Activated CD4-positive, CD25-positive, alpha-beta regulatory T cell treated with anti-CD3 and anti-CD28 coated beads, Interleukin-2, amount 50 U/mL, for 24 hours (primary cell): ENCODE data around the gene STK40.

Source experiments
- ATAC-seq, 2 donors: fragments of 150-1000 bp; cut with Tn5 transposase; one replicate each; pipeline ENCODE4 v1.10.0; 2021; ENCODE audit warnings: mild to moderate bottlenecking in 1 of 2, moderate library complexity in 1 of 2

Gene STK40

DNA sequence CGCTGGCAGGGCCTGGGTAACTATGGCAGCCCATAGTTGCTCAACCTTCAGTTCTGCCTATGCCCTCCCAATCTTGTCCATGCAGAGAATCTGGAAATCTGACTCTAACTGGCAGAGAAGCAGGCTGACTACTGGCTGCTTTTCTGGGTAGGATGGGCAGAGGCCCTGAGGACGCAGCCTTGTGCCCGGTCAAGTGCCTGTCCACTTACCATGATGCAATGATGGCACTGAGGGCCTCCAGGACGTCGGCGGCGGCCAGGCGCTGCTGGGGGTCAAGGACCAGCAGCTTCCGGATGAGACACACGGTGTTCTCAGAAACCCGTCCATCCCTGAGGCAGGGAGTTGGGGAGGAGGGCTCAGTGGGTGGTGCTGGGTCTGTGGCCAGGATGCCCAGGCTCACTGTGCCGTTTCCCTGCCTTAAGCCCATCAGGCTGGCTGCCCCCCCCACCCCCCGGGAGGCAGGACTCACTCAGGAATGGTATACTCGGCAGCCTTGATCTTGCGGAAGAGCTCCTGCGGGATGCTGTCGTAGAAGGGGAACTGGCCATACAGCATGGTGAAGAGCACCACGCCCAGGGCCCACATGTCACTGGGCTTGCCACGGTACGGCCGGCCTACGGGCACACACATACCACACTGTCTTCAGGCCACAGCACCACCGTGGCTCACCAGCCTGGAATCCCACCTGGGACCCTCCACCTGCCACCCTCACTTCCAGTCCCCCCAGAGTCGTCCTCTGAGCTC lies 41.9 kb downstream of the STK40 start:
- no peak for ATAC-seq

DNA sequence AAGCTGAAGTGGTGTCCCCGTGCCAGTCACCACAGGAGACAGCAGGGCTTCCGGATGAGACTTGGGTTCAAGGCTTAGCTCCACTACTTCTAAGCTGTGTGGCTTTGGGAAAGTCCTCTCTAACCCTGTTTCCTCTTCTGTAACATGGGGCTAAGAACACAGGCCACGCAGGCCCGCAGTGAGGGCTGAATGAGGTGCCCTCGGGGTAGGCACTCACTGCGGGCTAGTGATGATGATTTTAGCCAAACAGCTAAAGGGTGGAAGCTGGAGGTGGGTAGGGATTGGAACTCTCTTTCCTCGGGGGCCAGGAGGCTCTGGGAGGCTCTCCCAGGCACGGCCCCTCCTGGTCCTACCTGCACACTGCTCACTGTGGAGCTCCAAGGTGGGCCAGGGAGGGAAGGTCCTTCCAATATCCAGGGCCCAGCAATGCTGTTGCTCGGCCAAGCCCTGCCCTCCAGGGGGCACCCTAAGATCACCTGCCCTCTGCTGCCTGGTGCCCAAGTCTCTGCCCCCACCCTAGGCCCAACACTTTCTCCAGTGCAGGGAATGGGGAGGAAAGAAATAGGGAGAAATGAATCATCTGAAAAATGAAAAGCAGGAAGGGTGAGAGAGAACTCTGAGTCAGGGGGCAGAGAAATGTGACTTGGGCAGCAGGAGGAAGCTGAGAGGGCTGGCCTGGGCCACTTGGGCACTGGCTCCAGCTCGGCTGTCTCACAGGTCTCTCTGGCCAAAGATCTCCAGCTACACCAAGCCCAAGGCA lies 43.1 kb downstream of the STK40 start:
- ATAC-seq, result peak; percentile 60 to 75

DNA sequence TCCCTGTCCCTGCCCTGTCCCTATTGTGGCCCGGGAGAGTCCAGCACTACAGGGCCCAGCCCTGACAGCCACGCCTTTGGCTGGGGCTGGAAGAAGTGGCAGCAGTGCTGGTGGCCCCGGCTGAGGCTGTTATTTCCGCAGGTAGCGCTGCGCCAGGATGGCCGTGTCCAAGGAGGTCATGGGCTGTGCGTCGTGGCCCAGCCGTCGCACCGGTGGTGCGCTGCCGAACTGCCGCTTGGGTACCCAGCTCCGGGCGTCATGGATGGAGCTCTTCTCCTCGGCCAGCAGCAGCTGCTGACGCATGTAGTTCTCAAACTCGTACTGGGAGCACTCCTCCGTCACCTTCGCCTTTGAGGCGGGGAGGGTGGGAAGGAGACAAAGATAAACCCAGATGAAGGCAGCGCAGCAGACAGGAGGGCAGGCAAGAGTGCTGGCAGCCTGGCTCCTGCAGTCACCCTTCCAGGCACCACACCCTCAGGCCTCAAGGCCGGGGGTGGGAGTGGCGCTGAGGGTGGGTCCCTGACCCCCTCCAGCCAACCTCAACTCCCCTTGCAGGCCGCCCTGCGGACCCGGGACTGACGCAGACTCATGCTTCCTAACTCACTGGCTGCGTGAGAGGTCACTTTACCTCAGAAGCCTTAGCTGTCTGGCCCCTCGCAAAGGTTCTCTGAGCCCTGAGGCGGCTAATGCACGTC lies 44.0 kb downstream of the STK40 start:
- ATAC-seq, result no peak

DNA sequence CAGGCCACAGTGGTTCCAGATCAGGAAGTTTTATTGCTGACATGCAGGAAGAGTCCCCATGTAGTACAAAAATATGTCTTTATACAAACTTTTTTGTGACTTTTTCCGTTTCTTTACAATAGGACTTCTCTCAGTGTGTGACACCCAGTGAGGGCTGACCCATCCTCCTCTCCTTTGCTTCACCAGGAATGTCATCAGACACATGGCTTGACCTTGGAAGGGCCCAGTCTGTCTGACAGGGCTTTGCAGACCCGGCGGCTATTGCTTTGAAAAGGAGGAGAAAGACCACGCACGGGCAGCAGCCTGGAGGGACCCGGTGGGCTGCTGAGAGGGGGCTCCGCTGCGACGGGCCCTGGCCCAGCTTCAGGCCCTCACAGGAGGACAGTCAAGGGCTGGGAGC lies 46.1 kb downstream of the STK40 start:
- ATAC-seq, result no peak

DNA sequence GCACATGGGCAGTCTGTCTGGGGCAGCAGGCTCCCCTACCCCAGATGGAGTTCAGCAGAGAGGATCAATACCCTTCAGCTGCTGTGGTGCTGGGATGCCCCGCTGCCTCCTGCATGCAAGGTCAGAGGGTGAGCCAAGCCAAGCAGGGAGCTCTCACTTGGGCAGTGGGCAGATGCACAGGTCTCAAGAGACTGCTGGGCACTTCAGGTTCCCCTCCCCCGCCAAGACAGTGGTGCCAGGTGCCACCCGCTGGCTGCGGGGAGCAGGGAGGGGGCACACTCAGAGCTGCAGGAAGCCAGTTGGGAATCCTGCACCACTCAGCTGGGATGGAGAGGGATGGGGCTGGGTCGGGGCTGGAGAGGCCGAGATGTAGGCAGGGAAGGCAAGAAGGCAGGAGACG lies 46.5 kb downstream of the STK40 start:
- ATAC-seq, result no peak

DNA sequence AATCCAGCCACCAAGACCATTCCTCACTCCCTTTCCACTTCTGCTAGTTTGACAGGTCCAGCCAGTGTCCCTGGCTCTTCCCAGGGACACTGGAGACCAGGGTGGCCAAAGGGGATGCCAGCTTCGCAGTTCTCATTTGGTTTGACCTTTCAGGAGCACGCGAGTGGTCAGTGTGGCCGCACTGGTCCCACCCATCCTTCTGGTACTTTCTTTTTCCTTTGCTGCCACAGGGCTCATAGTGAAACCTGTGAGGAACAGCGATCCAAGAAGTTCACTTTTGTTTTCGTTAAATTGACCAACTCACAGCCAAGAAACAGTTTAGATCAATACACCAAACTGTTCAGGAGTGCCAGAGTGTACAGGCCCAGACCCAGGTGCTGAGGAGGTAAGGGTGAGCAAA lies 47.9 kb downstream of the STK40 start:
- no peak for ATAC-seq

DNA sequence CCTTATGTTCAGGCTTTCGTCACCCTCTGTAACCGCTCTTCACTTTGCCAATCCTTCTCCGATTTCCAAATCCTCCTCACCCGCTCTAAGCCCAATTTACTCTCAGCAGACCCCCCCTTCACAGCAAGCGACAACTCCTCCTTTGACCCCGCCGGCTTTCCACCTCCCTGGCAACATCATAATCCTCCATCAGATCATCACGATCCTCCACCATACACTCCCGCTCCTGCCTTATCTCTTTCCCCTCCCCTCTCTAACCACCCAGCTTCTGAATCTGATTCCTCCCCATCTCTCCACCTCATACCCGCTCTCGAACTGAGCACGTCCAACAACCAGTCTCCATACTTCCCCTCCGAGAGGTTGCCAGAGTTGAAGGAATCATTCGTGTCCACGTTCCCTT lies 54.8 kb downstream of the STK40 start:
- no peak for ATAC-seq

DNA sequence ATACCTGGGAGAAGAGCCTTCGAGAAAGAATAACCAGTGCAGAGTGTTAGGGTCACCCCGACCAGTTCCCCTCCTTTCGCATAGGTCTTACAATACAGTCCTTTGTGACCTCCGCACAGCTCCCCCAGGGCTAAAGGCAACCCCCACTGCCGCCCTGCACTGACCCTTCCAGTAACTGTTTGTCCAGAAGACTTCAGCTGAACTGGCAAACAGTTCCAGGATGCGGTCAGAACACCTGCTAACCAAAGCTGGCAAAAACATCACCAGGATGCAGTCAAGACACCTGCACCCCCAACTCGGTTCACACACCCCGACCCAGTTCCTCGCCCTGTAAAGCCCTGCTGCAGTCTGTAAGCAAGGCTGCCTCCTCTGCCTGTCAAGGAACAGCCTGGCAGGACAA lies 55.9 kb downstream of the STK40 start:
- ATAC-seq, result no peak

DNA sequence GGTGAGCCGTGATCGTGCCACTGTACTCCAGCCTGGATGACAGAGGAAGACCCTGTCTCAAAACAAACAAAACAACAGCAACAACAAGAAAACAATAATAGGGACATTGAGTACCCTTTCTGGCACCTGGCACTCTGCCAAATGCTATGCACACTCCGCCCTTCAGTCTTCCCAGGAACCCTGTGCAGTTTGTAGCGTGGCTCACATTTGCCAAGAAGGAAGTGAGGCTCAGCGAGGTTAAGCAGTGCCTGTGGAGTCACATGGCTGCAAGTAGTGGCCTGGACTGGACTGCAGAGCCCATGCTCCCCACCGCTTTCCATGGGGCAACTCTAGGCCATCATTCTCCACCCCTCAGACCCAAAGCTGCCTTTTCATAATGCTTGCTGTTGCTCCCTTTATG lies 57.0 kb downstream of the STK40 start:
- no peak for ATAC-seq

DNA sequence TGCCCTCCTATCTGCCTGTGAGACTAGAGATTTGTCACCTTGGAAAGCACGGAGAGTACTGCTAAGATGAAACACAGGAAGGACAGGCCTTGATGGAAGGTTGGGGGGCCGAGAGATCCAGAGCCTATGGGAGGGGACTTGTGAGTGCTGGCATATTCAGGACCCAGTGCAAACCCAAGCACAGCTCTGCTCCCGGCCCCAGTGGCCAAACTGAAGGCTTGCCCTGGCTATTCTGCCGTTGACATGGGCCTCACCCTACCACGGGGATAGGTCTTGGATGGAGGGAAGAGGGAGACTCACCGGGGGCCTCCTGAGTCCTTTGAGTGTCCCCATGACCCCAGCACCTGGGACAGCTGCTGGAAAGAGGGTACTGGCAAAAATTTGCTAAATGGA lies 57.6 kb downstream of the STK40 start:
- no peak for ATAC-seq

DNA sequence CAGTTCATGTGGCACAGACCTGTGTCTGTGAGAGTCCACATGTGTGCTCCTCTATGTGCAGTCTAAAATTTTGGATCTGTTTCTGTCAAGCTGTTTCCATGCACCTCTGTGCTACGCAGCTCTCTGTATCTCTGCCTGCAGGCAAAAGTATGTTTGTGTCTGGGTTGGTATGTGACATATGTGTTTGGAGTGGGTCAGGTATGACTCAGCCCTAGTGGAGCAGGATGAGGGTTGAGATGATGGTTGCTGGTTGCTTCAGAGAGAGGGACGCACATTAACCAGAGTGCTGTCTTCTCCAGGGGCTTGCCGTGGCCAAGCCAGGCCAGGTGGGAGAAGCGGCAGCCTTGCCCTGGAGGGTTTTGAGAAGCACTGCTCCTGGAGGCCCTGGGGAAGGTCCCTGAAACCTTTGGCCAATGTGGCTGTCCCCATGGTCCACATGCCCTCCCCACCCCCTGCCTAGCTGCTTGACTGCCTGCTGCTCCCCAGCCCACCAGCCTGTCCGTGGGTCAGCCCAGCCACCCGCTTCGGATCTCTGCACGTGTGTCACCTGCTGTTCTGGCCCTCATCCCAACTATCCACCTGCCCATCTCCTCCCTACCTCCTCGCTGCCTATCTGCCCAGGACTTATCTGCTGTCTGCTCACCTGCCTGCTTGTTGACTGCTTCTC lies 58.2 kb downstream of the STK40 start:
- peak in 1 of 2 donors; percentile 31 for ATAC-seq

DNA sequence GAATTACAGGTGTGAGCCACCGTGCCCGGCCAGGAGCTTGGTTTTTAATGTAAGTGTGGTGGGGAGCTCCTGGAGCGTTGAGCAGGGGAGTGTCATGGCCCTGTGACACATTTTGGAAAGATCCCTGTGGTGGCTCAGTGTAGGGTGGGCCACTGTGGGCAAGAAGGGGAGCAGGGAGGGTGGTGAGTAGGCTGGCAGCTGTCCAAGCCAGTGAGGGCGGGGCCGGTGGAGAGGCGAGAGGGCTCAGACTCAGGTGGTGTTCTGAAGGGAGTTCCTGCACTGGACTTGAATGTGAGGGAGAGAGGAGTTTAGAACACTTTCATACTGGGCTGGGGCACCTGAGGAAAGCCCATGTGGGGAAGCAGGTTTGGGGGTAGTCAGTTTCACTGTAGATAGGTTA lies 59.2 kb downstream of the STK40 start:
- no peak for ATAC-seq

DNA sequence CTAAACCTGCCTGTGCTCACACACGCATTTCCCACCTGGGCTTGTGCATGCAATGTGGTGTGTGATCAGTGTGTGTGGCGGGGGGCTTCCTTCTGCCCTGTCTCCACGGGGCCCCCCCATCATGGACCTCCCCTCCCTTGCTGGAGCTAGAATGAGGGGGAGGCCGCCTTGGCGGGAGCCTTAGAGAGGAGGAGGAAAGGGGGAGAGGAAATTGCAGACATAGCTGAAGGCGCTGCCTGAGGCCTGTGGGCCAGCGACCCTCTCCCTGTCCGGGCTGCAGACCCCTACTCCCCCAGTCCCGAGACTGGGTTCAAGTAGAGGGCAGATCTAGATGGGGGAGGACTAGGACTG lies 61.4 kb downstream of the STK40 start:
- no peak for ATAC-seq

DNA sequence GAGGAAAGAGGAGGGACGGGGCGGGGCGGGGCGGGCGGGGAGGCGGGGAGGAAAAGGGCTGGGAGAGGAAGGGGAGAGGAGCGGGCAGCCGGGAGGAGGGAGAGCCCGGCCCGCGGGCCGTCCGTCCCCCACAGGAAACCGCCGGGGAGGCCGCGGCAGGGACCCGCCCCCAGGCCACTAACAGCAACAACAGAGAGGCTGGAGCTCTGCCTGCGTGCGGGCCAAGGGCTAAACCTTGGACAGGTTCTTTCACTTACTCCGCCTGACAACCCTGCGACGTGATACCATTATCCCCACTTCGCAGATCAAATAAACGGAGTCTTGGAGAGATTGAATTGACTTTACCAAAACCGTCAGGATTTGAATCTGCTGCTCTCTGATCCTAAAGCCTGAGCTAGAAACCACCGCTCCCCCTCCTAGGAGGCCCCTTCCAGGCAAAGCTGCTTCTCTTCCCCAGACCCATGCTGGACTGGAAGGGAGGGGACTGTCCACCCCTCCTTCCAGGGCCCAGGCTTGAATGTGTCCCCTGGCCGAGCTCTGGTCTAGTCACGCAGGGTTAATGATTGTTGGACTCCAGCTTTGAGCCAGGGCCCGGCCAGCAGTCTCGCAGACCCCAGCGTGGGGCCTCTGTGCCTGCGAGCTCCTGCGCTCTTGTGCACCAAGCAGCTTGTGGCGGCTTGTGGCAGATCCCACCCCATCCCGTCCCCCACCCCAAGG lies 61.9 kb downstream of the STK40 start, which contains the start of gene EVA1B:
Gene EVA1B, minus strand, starts transcription at position 10 of the 717 bp plus-strand sequence. CDS start 608 bp downstream, outside the sequence.
- peak; percentile 47 to 52 for ATAC-seq

DNA sequence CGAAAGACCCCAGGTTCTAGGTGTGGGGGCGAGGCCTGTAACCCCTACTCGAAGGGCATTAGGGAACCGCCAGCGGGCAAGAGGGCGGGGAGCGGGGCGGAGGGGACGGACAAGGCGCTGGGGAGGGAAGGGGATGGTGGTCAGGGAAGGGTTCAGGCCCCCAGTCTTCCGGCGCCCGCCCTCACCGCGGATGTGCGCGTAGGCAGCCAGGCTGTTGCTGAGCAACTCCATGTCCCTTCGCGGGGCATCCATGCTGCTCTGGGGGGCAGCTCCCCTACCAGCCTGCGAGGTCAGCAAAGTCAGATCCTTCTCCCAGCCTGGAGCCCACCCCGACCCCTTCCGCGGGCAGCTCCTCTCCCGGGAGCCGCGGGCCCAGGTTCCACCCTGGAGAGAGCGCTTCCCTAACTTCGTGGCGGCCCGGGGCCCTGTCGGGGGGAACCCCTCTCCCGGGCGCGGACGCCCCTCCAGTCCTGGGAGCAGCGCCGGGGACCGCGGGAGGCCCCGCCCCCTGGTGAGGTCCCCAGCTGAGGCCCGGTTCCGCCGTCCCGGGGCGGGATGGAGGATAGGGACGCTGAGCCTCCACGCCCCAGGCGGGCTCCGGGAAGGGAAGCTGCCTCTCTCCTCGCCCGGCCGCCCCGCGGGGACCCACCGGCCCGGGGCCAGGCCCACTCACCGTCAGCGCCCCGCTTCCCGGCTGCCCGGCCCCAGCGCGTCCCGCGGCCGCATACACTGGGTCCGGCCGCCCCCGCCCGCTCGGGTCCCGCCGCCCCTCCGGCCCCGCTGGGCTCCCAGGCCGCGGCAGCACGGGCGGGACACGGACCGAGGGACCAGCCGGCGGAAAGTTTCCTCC lies 62.7 kb downstream of the STK40 start:
- peak; percentile 36 to 41 for ATAC-seq

DNA sequence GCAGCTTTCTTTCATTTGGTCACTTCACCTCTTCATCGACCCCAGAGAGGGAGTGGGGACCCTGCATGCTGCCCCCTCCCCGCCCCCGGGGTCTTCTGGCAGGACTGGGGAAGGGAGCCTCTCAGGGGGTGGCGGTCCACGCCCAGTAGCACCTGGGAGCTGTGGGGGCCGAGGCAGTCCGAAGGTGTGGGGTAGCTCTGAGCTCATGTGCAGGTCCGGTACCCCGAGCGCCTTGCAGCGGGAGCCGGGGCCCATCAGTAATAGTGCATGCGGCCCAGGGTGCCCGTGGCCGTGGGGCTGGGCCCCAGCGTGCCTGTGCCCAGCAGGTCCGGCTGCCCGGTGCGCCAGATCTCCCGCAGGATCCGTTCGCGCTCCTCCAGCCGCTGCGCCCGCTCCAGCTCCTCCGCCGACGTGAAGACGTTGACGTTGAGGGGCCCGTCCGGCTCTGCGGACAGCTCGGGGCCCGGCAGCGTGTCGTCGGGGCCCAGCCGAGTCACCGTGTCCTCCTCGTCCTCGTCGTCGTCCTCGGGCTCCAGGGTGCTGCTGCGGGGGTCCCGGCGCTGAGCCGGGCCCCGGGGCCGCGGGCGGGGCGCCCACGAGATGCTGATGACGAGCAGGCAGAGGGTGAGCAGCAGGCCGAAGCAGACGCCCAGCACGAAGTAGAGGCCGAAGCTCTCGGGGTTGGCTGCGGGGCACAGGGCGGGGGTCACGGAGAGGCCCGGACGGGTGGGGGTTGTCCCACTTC lies 63.5 kb downstream of the STK40 start:
- no peak for ATAC-seq

DNA sequence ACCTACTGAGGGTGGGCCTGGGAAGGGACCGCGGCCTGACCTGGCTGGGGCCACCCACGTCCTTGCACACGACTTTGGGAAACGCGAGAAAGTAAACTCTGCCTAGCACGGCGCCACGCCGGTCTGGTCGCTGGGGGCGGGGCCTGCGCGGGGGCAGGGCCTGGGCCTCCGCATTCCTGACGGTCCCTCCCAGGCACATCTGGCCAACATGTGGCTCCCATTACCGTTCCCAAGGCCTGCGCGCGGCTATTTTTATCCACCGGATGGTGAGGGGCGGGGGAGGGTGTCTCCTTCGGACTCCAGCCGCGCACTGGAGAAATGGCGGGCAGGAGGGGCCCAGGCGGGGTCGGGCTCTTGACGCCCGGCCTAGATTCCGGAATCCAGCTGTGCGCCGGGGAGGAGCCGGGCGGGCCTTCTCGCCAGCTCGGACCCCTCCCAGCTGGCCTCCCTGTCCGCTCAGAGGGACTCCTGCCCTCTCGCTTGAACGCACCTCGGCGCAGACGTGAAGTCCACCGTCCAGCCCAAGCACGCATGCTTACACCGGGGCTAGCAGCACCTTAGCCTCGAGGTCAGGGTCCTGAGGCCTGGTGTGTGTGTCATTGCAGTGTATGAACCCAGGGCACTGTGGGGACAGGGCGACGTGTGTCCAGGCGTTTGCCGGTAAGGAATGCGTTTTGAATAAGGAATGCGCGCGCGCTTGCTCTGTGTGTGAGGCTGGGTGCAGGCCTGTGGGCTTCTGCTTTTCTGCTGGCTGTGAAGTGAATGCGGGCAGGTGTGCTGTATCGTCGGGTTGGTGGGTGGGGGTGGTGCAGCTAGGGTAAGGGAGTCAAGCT lies 64.4 kb downstream of the STK40 start:
- peak; percentile 12 to 27 for ATAC-seq

DNA sequence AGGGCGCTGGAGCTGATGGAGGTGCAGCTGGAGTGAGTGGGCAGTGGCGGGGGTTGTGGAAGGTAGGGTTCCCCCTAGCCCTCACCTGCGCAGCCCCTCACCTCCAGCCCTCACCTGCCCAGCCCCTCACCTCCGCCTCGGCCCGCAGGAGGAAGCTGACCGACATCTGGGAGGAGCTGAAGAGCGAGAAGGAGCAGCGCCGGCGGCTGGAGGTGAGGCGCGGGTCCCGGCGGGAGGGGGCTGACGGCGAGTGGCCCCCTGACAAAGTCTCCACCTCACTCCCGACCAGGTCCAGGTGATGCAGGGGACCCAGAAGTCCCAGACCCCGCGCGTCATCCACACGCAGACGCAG lies 65.0 kb downstream of the STK40 start:
- ATAC-seq, result no peak

DNA sequence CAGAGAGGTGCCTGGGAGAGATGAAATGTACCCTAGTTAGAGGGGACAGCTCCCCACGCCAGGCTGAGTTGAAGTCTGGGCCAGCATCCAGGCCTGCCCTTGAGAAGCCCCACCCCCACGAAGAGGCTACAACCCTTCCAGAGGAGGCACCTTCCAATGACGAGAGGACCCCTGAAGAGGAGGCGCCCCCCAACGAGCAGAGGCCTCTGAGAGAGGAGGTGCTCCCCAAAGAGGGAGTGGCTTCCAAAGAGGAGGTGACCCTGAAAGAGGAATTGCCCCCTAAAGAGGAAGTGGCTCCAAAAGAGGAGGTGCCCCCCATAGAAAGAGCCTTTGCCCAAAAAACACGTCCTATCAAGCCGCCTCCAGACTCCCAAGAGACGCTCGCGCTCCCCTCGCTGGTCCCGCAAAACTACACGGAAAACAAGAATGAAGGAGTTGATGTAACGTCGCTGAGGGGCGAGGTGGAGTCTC lies 65.4 kb downstream of the STK40 start:
- no peak for ATAC-seq

DNA sequence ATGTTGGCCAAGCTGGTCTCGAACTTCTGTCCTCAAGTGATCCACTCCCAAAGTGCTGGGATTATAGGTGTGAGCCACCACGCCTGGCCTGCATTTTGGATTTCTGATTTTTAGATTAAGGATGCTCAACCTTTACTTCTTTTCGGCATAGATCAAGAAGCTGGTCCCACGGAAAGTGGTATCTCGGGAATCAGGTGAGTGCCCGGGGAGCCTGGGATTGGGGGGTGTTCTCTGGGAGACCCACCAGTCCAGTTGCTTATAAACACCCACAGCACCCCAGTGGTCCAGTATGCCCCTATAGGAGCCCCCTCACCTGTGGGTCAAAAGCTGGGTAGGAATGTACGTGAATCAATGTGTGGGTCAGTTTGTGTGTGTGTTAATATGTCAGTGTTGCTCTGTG lies 76.3 kb downstream of the STK40 start:
- no peak for ATAC-seq
